GM13976 (cell line): ENCODE results near the gene TRIM62.
"Not testable (repeated sequence)": the region's sequence is repeated elsewhere in the genome, so short reads cannot be mapped to it uniquely, and the experiment has no call there.

Source experiments
- DNase-seq: peaks from one replicate; pipeline ENCODE4 v3.0.0; 2012; ENCODE audit warnings: low spot score
- CTCF ChIP-seq: IDR thresholded peaks from 2 replicates; pipeline ENCODE4 v1.5.1; 2012; ENCODE audit warnings: borderline replicate concordance, mild to moderate bottlenecking; ENCODE audit not compliant: insufficient read depth; ENCODE audit errors: extremely low read depth, missing control alignments, control extremely low read depth
- in situ Hi-C: fragments of 300-500 bp; cut with MboI; formaldehyde crosslinking; loops from one replicate; pipeline ENCODE4 v1.12.0; 2022; ENCODE audit warnings: low sequenced_read_pairs, mixed read lengths, inconsistent platforms; ENCODE audit not compliant: unreplicated experiment

Gene TRIM62

DNA sequence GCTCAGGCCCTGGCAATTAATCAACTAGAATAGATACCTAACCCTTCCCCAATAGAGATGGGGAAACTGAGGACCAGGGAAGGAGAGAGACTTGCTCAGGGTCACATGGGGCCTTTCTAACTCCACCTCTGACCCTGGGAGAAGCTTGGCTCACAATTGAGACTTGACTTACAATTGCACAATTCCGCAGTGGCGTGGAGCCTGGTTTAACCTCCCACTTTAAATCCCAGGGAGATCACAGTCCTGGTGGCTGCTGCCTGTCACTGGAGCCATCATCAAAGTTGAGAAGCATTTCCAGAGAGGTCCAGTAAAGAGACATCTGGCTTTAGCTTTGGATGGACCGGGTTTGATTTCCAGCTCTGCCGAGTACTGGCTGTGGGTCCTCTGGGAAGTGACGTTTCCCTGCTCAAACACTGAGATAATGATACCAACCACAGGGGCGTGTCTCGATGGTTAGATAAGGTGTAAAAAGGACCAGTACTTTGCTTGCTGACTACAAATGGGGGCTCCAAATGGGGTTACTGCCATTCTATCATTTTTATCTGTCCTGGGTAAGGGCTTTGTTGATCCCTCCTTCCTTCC, 39.3 kb downstream of the TRIM62 start:
- DNase-seq = no peak
- TF ChIP-seq CTCF = no peak
- in situ Hi-C loops = no loop called here

- no peak for DNase-seq
- no peak for TF ChIP-seq CTCF
- in situ Hi-C loops = no loop called here
These were observed 40.1 kb downstream of the TRIM62 start for GRCh38 chr1:33141781-33142180.

DNA sequence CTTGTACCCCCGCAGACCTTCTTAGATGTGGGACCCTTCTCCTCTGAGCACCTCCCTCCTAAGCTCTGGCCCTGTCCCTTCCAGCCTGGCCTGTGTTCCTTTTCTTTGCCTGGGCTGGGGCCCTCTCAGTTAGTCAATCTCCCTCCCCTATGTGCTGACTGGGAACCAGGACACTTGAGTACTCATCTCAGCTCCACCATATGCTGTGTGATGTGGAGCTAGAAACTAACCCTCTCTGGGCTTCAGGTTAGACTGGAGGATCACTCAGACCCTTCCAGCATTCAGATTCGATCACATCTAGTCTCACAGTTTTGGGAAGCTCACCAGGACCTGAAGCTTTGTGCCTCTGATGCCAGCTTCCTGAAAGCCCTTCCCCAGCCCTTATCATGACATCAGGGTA, 40.6 kb downstream of the TRIM62 start:
- DNase-seq = no peak
- in situ Hi-C loops = no loop called here
- no peak for TF ChIP-seq CTCF

- no peak for TF ChIP-seq CTCF
- DNase-seq = no peak
- in situ Hi-C loops = no loop called here
These were observed 41.4 kb downstream of the TRIM62 start for GRCh38 chr1:33140153-33141149.

GRCh38 chr1:33137800-33138199, 44.0 kb downstream of the TRIM62 start:
- peak; percentile 13 for TF ChIP-seq CTCF
- no peak for DNase-seq
- in situ Hi-C loops = no loop called here

GRCh38 chr1:33136041-33136440, 45.8 kb downstream of the TRIM62 start:
- DNase-seq = not testable (repeated sequence)

GRCh38 chr1:33133478-33134105, 48.3 kb downstream of the TRIM62 start:
- in situ Hi-C loops = no loop called here
- TF ChIP-seq CTCF = no peak
- DNase-seq = no peak

More at GRCh38 chr1:33136041-33136440, 45.8 kb downstream of the TRIM62 start:
- in situ Hi-C loops = not testable (repeated sequence)
